Adrenal gland (tissue), 5 donors: ENCODE data around the gene MCAM.

Experiments used
- POLR2A ChIP-seq, 2 donors: fragments of 450-650 bp; IDR thresholded peaks; one replicate each; pipeline ENCODE4 v1.6.1; 2017; ENCODE audit warnings: antibody characterized with exemption in 2 of 2, mild to moderate bottlenecking in 2 of 2, moderate library complexity in 1 of 2
- TF ChIP-seq, protein P1 (sequence below), 6 experiments: fragments of 450-650 bp in 4 of 6; fragments of 200-600 bp in 2 of 6; sonication (generic) in 1 of 6; IDR thresholded peaks; 1 replicate in 5 of 6; 2 replicates in 1 of 6; pipeline versions ENCODE4 v1.5.1 to v1.8.0; 2016 to 2021; ENCODE audit warnings: antibody characterized with exemption in 6 of 6, mild to moderate bottlenecking in 2 of 6, moderate library complexity in 1 of 6
- donor health status: DM: no; HTN: no; CAD: no.

- no peak for TF ChIP-seq POLR2A (IDR thresholded peaks at IDR 0.05)
- TF ChIP-seq, protein P1, sequence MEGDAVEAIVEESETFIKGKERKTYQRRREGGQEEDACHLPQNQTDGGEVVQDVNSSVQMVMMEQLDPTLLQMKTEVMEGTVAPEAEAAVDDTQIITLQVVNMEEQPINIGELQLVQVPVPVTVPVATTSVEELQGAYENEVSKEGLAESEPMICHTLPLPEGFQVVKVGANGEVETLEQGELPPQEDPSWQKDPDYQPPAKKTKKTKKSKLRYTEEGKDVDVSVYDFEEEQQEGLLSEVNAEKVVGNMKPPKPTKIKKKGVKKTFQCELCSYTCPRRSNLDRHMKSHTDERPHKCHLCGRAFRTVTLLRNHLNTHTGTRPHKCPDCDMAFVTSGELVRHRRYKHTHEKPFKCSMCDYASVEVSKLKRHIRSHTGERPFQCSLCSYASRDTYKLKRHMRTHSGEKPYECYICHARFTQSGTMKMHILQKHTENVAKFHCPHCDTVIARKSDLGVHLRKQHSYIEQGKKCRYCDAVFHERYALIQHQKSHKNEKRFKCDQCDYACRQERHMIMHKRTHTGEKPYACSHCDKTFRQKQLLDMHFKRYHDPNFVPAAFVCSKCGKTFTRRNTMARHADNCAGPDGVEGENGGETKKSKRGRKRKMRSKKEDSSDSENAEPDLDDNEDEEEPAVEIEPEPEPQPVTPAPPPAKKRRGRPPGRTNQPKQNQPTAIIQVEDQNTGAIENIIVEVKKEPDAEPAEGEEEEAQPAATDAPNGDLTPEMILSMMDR (IDR thresholded peaks at IDR 0.05): no peak
These were observed 4.0 kb upstream of the MCAM start for GRCh38 chr11:119320776-119321524.
